BJ (cell line): ENCODE measurements around the gene KCNIP4. TPM values are rescaled to one million over a fixed set of nuclear protein-coding genes. Genes with fewer than 3 reads are reported as not detected.
A peak's percentile ranks its signal among the peaks of the same experiment; 100 is the strongest.

ENCODE experiments used
- CTCF ChIA-PET: fragments of 350-600 bp; formaldehyde crosslinking; extraction: SDS; loops from one replicate; lab custom pipeline; 2021; ENCODE audit warnings: antibody characterized with exemption, inconsistent platforms; lab: Yijun Ruan, JAX
- POLR2A ChIA-PET: fragments of 300-600 bp; sonication (Branson Sonifier 250); formaldehyde crosslinking; extraction: SDS; loops from one replicate; lab custom pipeline; 2021; ENCODE audit warnings: antibody characterized with exemption; lab: Charles Lee
- DNase-seq: peaks from one replicate; pipeline ENCODE4 v3.0.0-alpha.2; 2011; ENCODE audit warnings: low read depth
- H3K27me3 ChIP-seq: 2 replicates; pipeline ENCODE4 v1.6.0; 2011; ENCODE audit warnings: low read length; ENCODE audit not compliant: control insufficient read depth, insufficient read depth
- H3K36me3 ChIP-seq: 2 replicates; pipeline ENCODE4 v1.5.1; 2011; ENCODE audit warnings: low read length; ENCODE audit not compliant: control insufficient read depth, insufficient read depth
- H3K4me3 ChIP-seq: 2 replicates; pipeline ENCODE4 v1.5.1; 2011; ENCODE audit warnings: low read depth, mild to moderate bottlenecking, control low read depth, low read length
- polyA plus RNA-seq: library from polyadenylated mRNA; depleted of rRNA; stranded (reverse); fragments of >200 nt; gene quantifications from 2 replicates; pipeline ENCODE4 v1.2.3, GENCODE V29; 2011
- TF ChIP-seq, protein P1 (sequence below): IDR thresholded peaks from 2 replicates; pipeline ENCODE4 v1.5.1; 2011; ENCODE audit warnings: low read depth, mild to moderate bottlenecking, control low read depth, inconsistent platforms, low read length, moderate library complexity; ENCODE audit not compliant: insufficient read depth

KCNIP4 gene
- polyA plus RNA-seq, 1 experiment = not detected

DNA sequence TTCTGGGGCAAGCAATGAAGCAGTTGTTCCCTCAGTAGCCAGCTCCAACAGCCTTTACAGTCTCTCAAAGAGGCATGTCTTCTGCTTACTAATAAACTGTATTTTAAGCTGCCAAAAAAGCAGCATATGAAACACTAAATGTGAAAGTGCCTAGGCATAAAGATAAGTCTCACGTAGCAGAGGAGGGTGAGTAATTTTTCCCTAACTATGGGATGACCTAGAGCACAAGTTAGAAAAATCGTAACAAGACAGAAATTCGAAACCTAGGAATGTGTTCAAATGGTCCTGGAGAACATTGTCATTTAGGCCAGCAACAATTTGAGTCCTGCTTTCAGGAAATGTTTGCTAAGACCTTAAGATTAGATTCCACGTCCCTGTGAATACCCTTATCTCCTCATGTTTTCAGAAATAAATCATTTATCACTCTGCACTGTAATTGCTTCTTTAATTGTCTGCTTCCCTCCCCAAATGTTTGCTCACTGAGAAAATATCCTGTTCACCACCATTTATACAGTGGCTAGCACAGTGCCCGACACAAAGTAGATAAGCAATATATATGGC lies 222.2 kb downstream of the KCNIP4 start:
- Histone ChIP-seq H3K27me3 (no peaks in the 10 kb centered on the region), H3K4me3 (no peak overlapping the region), H3K36me3 (no peaks in the 10 kb centered on the region)
- CTCF ChIA-PET = interaction anchor here (0.7 to 1.2 kb wide), 2 partner anchors 10 to 86 kb away, joined by 3 read pairs; no protein-coding TSS in a partner anchor
- TF ChIP-seq, protein P1, sequence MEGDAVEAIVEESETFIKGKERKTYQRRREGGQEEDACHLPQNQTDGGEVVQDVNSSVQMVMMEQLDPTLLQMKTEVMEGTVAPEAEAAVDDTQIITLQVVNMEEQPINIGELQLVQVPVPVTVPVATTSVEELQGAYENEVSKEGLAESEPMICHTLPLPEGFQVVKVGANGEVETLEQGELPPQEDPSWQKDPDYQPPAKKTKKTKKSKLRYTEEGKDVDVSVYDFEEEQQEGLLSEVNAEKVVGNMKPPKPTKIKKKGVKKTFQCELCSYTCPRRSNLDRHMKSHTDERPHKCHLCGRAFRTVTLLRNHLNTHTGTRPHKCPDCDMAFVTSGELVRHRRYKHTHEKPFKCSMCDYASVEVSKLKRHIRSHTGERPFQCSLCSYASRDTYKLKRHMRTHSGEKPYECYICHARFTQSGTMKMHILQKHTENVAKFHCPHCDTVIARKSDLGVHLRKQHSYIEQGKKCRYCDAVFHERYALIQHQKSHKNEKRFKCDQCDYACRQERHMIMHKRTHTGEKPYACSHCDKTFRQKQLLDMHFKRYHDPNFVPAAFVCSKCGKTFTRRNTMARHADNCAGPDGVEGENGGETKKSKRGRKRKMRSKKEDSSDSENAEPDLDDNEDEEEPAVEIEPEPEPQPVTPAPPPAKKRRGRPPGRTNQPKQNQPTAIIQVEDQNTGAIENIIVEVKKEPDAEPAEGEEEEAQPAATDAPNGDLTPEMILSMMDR = no peak
- peak; percentile 10 for DNase-seq
- POLR2A ChIA-PET = no interaction called here

- TF ChIP-seq, protein P1 = no peak
- Histone ChIP-seq H3K27me3 (no peaks in the 10 kb centered on the region), H3K4me3 (no peak overlapping the region), H3K36me3 (no peaks in the 10 kb centered on the region)
- no peak for DNase-seq
- CTCF ChIA-PET = no interaction called here
- POLR2A ChIA-PET = no interaction called here
These were observed 226.3 kb downstream of the KCNIP4 start for GRCh38 chr4:21722157-21722839.

DNA sequence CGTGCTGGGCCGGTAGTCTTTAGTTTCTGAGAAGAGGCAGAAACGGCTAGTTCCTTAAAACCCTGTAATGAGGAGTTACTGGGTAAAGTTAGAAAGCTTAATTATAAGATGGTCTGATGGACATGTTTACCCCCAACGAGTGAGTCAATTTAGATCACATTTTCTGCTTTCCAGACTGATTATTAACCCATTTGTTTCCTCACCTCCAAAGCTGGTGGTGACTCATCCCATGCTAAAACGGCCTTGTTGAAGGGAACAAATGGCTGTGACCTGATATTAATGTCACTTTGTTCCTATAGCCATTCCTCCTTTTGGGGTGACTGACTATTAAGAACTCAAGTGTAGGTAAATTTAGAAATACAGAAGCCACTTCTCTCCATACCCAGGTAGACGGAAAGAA lies 232.0 kb downstream of the KCNIP4 start:
- Histone ChIP-seq H3K4me3 (no peak overlapping the region), H3K27me3 (no peaks in the 10 kb centered on the region), H3K36me3 (no peaks in the 10 kb centered on the region)
- ChIA-PET POLR2A (no interaction called here), CTCF (interaction anchor here (1.5 kb wide), 1 partner anchor 10 kb away, joined by 3 read pairs; no protein-coding TSS in a partner anchor)
- DNase-seq = no peak
- TF ChIP-seq, protein P1 = no peak

DNA sequence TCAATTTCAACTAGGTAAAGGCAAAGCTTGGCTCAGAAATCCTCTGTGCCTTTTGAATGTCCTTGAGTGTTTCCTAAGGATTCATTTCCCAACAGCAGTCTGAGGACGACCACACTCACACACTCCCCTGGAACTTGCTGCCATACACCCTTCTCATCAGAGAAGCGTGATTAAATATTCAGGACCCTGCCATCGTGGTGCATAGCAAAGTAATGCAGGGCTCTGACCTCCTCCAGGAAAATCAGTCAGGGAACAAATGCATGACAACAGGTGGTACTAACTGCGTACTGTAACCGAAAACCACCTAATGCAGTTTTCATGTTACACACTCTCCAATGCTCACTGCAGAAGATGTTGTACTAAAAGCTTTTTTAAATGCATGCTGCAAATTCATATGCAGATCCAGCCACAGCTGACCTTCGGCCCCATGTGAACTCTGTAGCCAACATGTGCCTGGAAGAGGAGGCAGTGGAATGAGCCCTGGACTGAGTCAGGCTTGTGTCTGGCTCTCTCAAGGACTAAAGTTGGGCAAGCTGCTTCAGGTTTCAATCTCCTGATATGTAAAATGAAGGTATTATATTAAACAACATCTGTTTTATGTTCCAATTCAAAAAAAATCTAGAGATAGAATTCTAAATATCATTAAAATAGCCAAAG lies 238.3 kb downstream of the KCNIP4 start:
- TF ChIP-seq, protein P1 = no peak
- ChIA-PET POLR2A (no interaction called here), CTCF (interaction anchor here (0.5 to 1.0 kb wide), 4 partner anchors 9 to 1824 kb away, joined by 3 read pairs; no protein-coding TSS in a partner anchor)

DNA sequence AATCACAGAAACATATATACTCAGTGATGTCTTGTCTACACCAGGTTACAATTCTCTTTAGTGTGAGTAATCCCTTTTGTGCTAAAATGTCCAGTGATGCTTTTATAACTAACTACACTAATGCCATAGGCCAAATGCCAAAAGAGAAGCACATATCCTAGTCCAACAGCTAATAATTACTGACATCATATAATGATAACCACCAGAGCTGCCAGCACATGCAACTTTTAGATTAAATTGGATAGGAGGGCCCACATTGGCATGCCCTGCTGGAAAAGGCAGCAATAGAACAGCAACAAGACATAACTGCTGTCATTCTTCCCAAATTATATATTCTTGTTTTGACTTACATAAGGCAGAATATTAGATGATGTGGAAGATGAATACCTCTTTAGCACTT lies 238.8 kb downstream of the KCNIP4 start:
- TF ChIP-seq, protein P1 = no peak
- ChIA-PET POLR2A (no interaction called here), CTCF (interaction anchor here (0.5 to 1.0 kb wide), 4 partner anchors 9 to 1823 kb away, joined by 3 read pairs; no protein-coding TSS in a partner anchor)
- Histone ChIP-seq H3K36me3 (no peaks in the 10 kb centered on the region), H3K27me3 (no peaks in the 10 kb centered on the region), H3K4me3 (no peak overlapping the region)
- DNase-seq = no peak

More for the DNA sequence above, 238.3 kb downstream of the KCNIP4 start:
- no peaks in the 10 kb centered on the region for H3K27me3 ChIP-seq
- no peak overlapping the region for H3K4me3 ChIP-seq
- no peaks in the 10 kb centered on the region for H3K36me3 ChIP-seq
- no peak for DNase-seq
